EH (cell line): ENCODE results near the gene DPF3.
"Not testable (repeated sequence)": the region's sequence is repeated elsewhere in the genome, so short reads cannot be mapped to it uniquely, and the experiment has no call there.

Experiments
- DNase-seq: peaks from one replicate; pipeline ENCODE4 v3.0.0-alpha.2; 2015; ENCODE audit warnings: low read depth

The DPF3 gene

DNA sequence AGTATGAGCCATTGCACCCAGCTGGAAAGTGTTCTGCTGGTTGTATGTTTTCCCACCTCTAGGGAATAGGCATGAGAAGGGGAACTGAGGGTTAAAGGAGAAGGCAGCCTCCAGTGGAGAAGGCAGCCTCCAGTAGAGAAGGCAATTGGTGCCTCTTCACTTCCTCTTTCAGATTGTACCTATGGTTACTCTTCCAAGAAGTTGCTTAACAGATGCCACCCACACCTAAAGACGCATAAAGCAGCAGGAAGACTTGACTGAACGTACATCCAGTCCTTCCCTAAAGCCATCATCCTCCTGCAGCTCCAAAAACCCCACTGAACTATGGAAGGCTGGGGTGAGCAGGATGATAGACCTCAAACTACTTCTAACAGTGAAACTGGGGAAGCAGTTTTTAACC, 13.1 kb downstream of the DPF3 start:
- no peak for DNase-seq

DNA sequence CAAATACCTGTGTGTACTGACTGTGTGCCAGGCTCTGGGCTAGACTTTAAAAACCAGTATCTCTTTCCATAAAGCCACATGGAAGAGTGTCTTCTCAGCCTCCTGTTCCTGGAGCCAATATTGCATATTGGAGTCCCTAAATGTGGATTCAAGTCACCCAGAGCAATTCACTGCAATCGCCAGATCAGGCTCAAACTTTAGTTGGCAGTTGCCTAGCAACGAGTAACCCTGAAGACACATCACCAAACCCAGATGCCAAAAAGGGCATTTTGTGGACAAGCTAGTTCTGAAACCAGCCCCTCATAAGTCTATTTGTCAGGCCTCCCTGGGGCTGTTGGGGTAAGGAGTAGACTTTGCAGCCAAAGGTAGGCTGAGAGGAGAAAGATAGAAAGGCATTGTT, 13.7 kb downstream of the DPF3 start:
- peak; percentile 13 for DNase-seq

- DNase-seq, result no peak
Observed at GRCh38 chr14:72879431-72879830, 14.5 kb downstream of the DPF3 start.

DNA sequence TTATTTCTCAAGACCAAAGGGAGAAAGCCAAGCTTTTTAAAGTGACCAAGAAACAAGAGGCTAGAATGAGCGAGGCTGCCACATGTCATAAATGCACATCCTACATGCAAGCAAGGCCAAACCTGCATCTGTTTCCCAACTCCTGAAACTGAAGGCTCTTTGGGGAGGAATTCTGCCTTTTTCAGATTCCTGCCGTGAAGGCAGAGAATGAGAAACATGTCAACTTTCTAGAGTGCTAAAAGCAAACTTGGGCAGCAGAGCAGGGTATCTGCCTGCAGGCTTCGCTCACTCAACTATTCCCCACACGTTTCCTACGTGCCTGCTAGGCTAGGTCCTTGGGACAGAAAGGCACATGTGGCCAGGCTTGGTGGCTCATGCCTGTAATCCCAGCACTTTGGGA, 15.2 kb downstream of the DPF3 start:
- DNase-seq, result no peak

GRCh38 chr14:72876710-72877063, 17.2 kb downstream of the DPF3 start:
- no peak for DNase-seq

- no peak for DNase-seq
Observed at GRCh38 chr14:72876005-72876709, 17.7 kb downstream of the DPF3 start.

- not testable (repeated sequence) for DNase-seq
Observed at GRCh38 chr14:72870878-72871277, 23.0 kb downstream of the DPF3 start.

DNA sequence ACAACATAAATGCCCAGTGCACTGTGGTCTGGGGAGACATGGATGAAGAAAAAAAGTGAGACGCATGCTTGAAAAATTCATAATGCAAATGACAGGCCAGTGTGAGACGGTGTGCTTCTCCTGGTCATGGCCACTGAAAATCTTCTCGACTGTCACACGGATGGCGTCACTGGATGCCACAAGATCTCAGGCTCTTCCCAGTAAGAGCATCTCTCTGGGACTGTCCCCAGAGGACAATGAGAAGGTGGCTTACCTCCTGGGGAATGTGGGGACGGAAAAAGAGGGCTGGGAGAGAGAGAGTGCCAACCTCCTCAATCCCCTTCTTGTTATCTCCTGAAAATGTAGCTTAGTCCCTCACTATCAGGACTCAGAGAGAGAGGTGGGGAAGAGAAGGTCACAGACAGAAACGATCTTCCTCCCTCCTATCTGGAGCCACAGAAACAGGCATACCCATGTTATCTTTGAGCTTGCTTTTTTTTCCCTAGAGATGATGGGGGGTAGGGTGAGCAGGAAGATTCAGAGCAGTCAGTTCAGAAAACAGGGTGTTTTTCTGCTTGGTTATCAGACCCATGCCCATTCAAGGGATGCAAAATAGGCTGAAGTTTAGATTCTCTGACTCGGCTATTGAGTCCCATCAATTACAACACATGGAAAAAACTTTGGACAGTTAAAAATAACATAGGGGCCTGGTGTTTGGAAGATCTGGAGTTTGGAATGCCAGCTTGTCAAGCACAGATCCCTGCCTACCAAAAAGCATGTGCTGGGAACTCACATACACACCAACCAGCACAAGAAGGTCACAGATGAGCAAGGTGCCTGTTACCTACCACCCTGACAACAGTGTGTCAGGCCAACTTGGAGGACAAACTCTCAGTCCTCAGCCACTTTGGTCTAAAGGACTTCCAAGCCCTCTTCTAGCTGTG, 24.2 kb downstream of the DPF3 start:
- DNase-seq, result no peak

DNA sequence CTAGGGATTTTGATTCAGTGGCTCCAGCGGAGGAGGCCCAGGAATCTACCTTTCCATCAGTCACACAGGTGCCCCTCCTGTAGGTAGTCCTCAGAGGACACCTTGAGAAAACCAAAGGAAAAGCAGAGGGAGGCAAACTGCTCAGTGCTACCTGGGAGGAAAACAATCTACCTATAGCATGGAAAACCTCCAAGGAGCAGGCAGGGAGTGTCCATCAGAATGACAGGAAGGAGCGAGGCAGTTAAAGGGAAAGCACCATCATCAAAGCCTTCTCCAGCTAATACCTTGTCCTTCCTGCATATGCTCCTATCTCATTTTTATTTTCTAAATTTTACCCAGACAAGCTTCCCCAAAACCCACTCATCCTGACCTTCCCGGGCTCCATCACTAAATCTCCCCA, 25.4 kb downstream of the DPF3 start:
- no peak for DNase-seq

DNA sequence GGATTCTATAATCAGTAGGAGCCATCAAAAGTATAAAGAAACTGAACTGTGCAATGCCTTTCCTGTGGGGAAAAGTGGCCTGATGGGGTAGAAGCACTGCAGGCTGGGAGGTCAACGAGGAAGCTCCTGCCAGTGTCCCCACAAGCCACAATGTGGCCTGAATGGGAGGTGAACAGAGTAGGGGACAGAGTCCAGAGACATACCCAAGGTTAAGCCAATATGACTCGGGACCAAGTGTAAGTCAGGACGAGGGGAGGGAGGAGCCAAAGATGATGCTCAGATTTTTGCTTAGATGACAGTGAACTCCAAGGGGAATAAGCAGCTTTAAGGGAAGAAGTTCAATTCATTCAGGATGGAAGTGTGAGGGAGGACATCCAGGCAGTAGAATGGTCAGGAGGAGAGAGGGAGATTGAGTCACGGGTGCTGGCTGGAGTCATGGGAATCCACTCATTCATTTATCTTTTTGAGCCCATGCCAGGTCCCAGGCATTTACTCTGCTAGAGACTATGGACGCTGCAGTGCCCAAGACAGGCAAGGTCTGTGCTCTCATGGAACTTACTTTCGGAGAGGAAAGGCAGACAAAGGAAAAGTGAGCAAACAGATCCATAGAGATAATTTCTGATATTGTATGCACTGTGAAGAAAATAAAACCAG, 29.1 kb downstream of the DPF3 start:
- no peak for DNase-seq

DNA sequence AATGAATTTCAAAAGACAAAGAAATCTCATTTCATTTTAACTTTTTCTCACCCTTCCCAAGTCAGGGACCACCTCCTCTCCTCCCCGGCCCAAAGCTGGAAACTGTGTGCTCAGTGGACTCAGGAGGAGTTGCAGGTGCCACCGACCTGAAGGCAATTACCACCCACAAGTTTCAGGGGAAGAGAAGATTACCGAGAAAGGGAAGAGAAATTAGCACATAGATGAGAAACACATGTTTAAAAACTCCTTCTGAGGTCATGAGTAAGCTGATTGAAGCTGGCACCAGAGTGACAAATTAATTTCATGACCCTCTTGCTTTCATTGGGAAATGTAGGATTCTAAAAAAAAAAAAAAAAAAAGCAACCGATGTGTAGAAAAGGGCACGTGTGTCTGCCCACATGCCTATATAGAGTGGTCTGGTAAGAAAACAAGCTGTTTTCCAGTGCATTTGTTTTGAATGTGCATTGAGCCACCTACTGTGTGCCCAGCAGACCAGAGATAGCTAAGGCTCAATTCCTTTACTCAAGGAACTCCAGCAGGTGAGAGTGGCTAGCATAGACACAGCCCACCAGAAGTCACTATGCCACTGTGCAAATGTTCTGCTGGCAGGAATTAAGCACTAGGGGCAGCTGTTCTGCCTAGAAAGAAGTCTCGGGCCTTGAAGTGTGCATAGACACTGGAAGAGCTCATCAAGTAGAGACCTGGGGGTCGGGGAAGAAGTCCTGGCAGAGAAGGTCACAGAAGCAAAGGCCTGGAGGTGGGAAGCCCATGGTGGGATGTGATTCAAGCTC, 30.5 kb downstream of the DPF3 start:
- DNase-seq, result peak; percentile 17

DNA sequence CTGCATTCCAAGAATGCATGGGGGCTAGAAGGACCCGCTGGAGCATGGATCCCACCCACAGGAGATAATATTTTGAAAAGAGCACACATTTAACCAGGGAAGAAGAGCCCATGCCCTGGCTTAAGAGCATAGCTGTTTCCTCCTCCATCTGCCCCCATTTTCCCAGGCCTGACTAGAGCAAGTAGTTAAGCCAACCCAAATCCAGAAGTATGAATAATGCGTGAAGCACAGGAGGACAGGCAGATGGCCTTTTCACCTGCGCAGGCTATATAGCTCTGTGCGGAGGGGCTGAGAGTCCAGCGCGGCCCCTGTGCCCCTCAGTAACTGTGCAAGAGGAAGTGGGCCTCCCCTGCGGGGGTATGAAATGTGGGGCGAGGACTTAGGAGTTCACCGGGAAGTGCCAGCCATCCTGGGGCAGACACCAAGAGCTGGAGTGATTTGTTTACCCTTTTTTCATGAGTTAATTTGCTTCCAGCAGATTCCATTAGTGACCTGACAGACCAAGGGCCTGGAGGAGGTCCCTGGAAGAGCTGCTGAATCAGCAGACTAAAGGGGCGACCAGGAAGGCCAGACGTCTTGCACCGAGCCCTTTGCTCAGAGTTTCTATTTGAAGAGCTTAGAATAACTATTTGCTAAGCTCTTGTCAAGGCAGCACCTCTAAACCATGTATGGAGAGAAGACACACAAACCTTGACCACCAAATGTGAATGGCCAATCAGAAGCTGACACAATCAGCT, 37.2 kb downstream of the DPF3 start:
- DNase-seq, result no peak

DNA sequence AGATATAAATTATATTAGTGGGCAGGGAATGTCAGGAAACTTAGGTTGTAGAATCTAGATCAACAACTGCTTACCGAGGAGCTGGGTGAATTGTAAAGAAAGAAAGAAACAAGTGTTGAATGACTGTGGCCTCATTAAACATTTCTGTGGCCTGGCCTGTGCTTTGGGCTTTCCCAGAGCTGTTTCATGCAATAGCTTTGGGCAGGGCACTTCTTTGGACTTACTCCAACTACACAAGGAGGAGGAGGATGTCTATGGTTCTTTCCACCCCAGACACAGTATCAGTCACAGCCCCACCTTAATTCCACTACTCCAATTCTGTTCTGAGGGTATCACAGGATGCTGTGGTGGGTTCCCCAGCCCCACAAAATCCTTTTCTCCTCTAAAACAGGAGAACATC, 38.0 kb downstream of the DPF3 start:
- peak; percentile 66 for DNase-seq

DNA sequence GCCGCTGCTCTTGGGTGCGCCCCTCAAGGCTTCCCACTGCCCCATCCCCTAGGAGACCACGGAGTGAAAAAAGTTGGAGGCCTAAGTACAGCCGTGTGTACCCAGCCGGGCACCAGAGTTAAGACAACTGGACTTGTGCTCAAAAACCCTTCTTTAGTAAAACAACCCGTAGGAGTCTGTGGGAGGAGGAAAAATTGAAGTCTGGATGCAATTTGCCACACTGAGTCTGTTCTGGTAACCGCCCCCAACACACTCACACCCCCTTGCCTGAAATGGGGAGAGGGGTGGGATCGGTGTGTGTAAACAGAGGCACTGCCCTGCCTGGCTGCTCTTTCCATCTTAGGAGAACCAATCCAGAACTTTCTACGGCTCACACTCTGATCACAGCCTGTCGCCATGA, 41.7 kb downstream of the DPF3 start:
- no peak for DNase-seq

DNA sequence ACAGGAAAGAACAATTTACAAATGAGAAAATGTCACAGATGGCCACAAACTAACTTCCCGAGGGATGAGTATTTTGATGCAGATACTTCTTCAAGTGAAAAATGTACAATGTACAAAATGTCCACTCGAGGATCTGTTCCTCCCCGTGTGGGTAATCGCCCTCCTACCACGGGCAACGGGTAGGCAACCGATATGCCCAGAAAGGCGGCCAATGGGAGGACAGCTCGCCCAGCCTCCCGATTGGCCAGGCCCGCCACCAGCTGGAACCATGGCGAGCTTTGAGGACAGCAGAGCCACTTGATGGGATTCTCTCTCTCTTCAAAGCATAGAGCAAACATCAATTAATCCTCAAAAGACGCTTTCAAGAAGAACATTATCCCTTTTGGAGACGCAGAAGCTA, 42.3 kb downstream of the DPF3 start:
- DNase-seq, result no peak

DNA sequence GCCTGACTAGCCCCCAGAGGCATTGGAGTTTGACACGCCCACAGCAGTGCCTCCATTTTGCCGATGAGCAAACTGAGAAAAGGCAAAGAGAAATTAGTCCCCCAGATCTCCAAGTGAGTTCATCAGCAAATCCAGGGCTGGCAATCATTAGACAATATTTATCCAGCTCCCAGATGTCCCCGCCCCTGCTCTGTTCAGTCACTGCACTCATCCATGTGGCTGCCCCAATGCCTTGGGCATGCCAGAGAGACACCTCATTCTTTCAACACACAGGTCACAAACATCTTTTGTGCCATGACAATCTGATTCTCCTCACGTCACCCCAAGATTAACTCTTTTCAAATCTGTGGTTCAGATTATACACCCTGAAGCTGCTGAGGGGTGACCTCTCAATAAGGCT, 43.5 kb downstream of the DPF3 start:
- no peak for DNase-seq

GRCh38 chr14:72849222-72849621, 44.7 kb downstream of the DPF3 start:
- no peak for DNase-seq

- DNase-seq, result no peak
Observed at GRCh38 chr14:72847721-72848120, 46.2 kb downstream of the DPF3 start.

DNA sequence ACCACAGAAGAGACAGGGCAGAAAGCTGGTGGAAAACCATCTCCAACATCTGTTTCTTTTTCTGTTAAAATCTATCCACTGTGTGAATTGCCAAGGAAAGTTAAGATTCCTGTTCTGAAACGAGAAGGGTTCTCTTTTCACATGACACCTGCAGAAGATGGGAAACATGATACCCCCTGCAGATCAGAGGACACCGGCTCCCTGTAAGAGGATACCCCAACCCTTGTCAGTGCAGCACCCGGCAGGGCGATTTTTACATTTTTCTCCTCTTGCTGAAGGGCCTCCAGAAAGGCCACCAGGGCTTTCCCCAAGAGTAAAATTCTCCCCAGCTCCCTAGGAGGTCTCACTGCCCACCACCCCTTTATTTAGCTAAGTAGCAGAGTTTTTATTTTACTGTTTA, 48.2 kb downstream of the DPF3 start:
- no peak for DNase-seq

- DNase-seq, result no peak
Observed at GRCh38 chr14:72845196-72845595, 48.7 kb downstream of the DPF3 start.

GRCh38 chr14:72844524-72844923, 49.4 kb downstream of the DPF3 start:
- peak; percentile 44 for DNase-seq
